GM10847 (cell line): ENCODE results near the gene PSMB10.

ENCODE experiments used
- POLR2A ChIP-seq: IDR thresholded peaks from 2 replicates; pipeline ENCODE4 v1.6.1; 2011; ENCODE audit not compliant: insufficient read length; ENCODE audit errors: extremely low read depth

PSMB10 gene

GRCh38 chr16:67936124-67936879 is at the start of gene PSMB10:
PSMB10 (minus strand) TSS chr16:67936850; CDS start chr16:67936749, 101 bp downstream.
- peak; percentile 63 for TF ChIP-seq POLR2A

- TF ChIP-seq POLR2A = no peak
Observed at GRCh38 chr16:67982011-67982696, 45.5 kb upstream of the PSMB10 start.

GRCh38 chr16:67979955-67980678 is 43.5 kb upstream of the PSMB10 start, which contains the start of gene DPEP3:
DPEP3 (minus strand) TSS chr16:67980499; CDS start chr16:67980380, 119 bp downstream.
- no peak for TF ChIP-seq POLR2A

GRCh38 chr16:67977469-67978227 is 41.0 kb upstream of the PSMB10 start:
- no peak for TF ChIP-seq POLR2A

- TF ChIP-seq POLR2A = no peak
Observed at GRCh38 chr16:67977005-67977404, 40.4 kb upstream of the PSMB10 start.

- TF ChIP-seq POLR2A = no peak
Observed at GRCh38 chr16:67976205-67976604, 39.6 kb upstream of the PSMB10 start.

GRCh38 chr16:67975321-67976105 is 38.9 kb upstream of the PSMB10 start:
- TF ChIP-seq POLR2A = no peak

GRCh38 chr16:67971111-67971510 is 34.5 kb upstream of the PSMB10 start:
- no peak for TF ChIP-seq POLR2A

- no peak for TF ChIP-seq POLR2A
Observed at GRCh38 chr16:67969254-67970039, 32.8 kb upstream of the PSMB10 start.

GRCh38 chr16:67968400-67969253 is 32.0 kb upstream of the PSMB10 start, which contains the start of gene SLC12A4:
SLC12A4 (minus strand) TSS chr16:67968637; CDS start chr16:67968553, 84 bp downstream.
- TF ChIP-seq POLR2A = peak; percentile 59

- no peak for TF ChIP-seq POLR2A
Observed at GRCh38 chr16:67967958-67968399, 31.3 kb upstream of the PSMB10 start.

- TF ChIP-seq POLR2A = no peak
Observed at GRCh38 chr16:67967183-67967957, 30.7 kb upstream of the PSMB10 start.
